HEK293 (cell line): ENCODE measurements around the gene FZR1.

ENCODE experiments used
- EGR2 ChIP-seq: fragments of 450-650 bp; formaldehyde crosslinking; IDR thresholded peaks from 2 replicates; pipeline ENCODE4 v1.5.1; 2016; ENCODE audit warnings: low read depth, missing biosample characterization, missing genetic modification characterization
- GLI2 ChIP-seq: fragments of 450-650 bp; formaldehyde crosslinking; IDR thresholded peaks from 2 replicates; pipeline ENCODE4; 2017; ENCODE audit warnings: missing biosample characterization, missing genetic modification characterization, low read depth, borderline replicate concordance
- OSR2 ChIP-seq: fragments of 450-650 bp; formaldehyde crosslinking; IDR thresholded peaks from 2 replicates; pipeline ENCODE4 v1.5.1; 2016; ENCODE audit warnings: missing biosample characterization, missing genetic modification characterization
- PRDM1 ChIP-seq: fragments of 450-650 bp; formaldehyde crosslinking; IDR thresholded peaks from 2 replicates; pipeline ENCODE4; 2016; ENCODE audit warnings: missing biosample characterization, missing genetic modification characterization
- TRIM28 ChIP-seq: IDR thresholded peaks from 2 replicates; pipeline ENCODE4 v1.6.1; 2011; ENCODE audit warnings: low read length, control low read depth, borderline replicate concordance
- ZBTB17 ChIP-seq: fragments of 450-650 bp; formaldehyde crosslinking; IDR thresholded peaks from 2 replicates; pipeline ENCODE4 v1.5.1; 2016; ENCODE audit warnings: missing biosample characterization, missing genetic modification characterization
- ZNF157 ChIP-seq: fragments of 450-650 bp; formaldehyde crosslinking; IDR thresholded peaks from 2 replicates; pipeline ENCODE4 v1.5.1; 2016; ENCODE audit warnings: missing biosample characterization, missing genetic modification characterization
- ZNF2 ChIP-seq: fragments of 450-650 bp; formaldehyde crosslinking; IDR thresholded peaks from 2 replicates; pipeline ENCODE4 v1.5.1; 2016; ENCODE audit warnings: missing biosample characterization, missing genetic modification characterization
- ZNF202 ChIP-seq: fragments of 450-650 bp; formaldehyde crosslinking; IDR thresholded peaks from 2 replicates; pipeline ENCODE4 v1.5.1; 2016; ENCODE audit warnings: missing biosample characterization, missing genetic modification characterization, borderline replicate concordance
- ZNF274 ChIP-seq, 2 experiments: fragments of 200-500 bp in 1 of 2; fragments of 450-650 bp in 1 of 2; sonication (Bioruptor generic) in 1 of 2; formaldehyde crosslinking in 1 of 2; IDR thresholded peaks; 2 replicates each; pipeline versions ENCODE4 v1.5.1 to v1.6.1; 2014 to 2016; ENCODE audit warnings: borderline replicate concordance in 1 of 2, inconsistent platforms in 1 of 2, low read length in 1 of 2, missing biosample characterization in 1 of 2, missing genetic modification characterization in 1 of 2
- ZNF473 ChIP-seq: fragments of 450-650 bp; formaldehyde crosslinking; IDR thresholded peaks from 2 replicates; pipeline ENCODE4 v1.5.1; 2017; ENCODE audit warnings: missing biosample characterization, missing genetic modification characterization
- ZNF521 ChIP-seq: fragments of 450-650 bp; formaldehyde crosslinking; IDR thresholded peaks from 2 replicates; pipeline ENCODE4 v1.5.1; 2017; ENCODE audit warnings: missing biosample characterization, mild to moderate bottlenecking, missing genetic modification characterization
- ZNF571 ChIP-seq: fragments of 450-650 bp; formaldehyde crosslinking; IDR thresholded peaks from 2 replicates; pipeline ENCODE4 v1.5.0; 2017; ENCODE audit warnings: missing biosample characterization, missing genetic modification characterization
- ZNF623 ChIP-seq: fragments of 450-650 bp; formaldehyde crosslinking; IDR thresholded peaks from 2 replicates; pipeline ENCODE4 v1.5.1; 2016; ENCODE audit warnings: missing biosample characterization, missing genetic modification characterization
- ZNF629 ChIP-seq: fragments of 450-650 bp; formaldehyde crosslinking; IDR thresholded peaks from 2 replicates; pipeline ENCODE4 v1.5.1; 2017; ENCODE audit warnings: missing biosample characterization, missing genetic modification characterization
- ZNF677 ChIP-seq: fragments of 450-650 bp; IDR thresholded peaks from 2 replicates; pipeline ENCODE4 v1.5.0; 2018; ENCODE audit warnings: missing biosample characterization, mild to moderate bottlenecking, missing genetic modification characterization, moderate library complexity
- TF ChIP-seq, protein P1 (sequence below): fragments of 450-650 bp; formaldehyde crosslinking; IDR thresholded peaks from 2 replicates; pipeline ENCODE4 v1.5.1; 2016; ENCODE audit warnings: missing biosample characterization, missing genetic modification characterization, low read depth
- TF ChIP-seq, protein P2 (sequence below): fragments of 450-650 bp; formaldehyde crosslinking; IDR thresholded peaks from 2 replicates; pipeline ENCODE4 v1.5.1; 2017; ENCODE audit warnings: missing biosample characterization, missing genetic modification characterization
- TF ChIP-seq, protein P3 (sequence below): fragments of 450-650 bp; formaldehyde crosslinking; conservative IDR thresholded peaks from 2 replicates; pipeline ENCODE4 v1.5.1; 2016; ENCODE audit warnings: low read depth, missing biosample characterization, missing genetic modification characterization
- TF ChIP-seq, protein P4 (sequence below): fragments of 450-650 bp; formaldehyde crosslinking; IDR thresholded peaks from 2 replicates; pipeline ENCODE4 v1.5.1; 2017; ENCODE audit warnings: missing biosample characterization, missing genetic modification characterization
- TF ChIP-seq, protein P5 (sequence below): fragments of 450-650 bp; formaldehyde crosslinking; IDR thresholded peaks from 2 replicates; pipeline ENCODE4 v1.5.1; 2016; ENCODE audit warnings: missing biosample characterization, missing genetic modification characterization
- TF ChIP-seq, protein P6 (sequence below): fragments of 450-650 bp; formaldehyde crosslinking; IDR thresholded peaks from 2 replicates; pipeline ENCODE4 v1.5.1; 2016; ENCODE audit warnings: missing biosample characterization, missing genetic modification characterization
- TF ChIP-seq, protein P7 (sequence below): fragments of 450-650 bp; formaldehyde crosslinking; IDR thresholded peaks from 2 replicates; pipeline ENCODE4 v1.5.1; 2017; ENCODE audit warnings: missing biosample characterization, missing genetic modification characterization
- TF ChIP-seq, protein P8 (sequence below): fragments of 450-650 bp; formaldehyde crosslinking; IDR thresholded peaks from 2 replicates; pipeline ENCODE4 v1.5.1; 2016; ENCODE audit warnings: missing biosample characterization, missing genetic modification characterization

FZR1 gene

DNA sequence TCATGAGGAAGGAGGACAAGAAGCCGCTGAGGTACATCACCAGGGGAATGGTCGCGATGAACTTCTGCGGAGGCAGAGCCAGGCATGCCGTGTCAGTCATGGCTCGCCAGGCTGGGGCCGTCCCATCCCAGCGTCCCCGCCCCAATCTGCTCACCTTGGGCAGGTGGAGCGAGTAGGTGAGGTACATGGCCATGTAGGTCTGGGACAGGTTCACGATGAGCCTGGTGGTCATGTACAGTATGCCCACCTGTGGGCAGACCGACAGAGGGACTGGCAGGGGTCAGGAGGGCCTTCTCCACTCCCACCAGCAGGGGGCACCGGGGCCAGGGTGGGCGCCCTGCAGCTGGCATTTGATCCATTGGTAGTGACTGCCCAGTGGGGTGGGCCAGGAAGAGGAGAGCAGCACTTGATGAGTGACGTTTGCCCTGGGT is 41.2 kb downstream of the FZR1 start (continued):
- TF ChIP-seq, protein P1, sequence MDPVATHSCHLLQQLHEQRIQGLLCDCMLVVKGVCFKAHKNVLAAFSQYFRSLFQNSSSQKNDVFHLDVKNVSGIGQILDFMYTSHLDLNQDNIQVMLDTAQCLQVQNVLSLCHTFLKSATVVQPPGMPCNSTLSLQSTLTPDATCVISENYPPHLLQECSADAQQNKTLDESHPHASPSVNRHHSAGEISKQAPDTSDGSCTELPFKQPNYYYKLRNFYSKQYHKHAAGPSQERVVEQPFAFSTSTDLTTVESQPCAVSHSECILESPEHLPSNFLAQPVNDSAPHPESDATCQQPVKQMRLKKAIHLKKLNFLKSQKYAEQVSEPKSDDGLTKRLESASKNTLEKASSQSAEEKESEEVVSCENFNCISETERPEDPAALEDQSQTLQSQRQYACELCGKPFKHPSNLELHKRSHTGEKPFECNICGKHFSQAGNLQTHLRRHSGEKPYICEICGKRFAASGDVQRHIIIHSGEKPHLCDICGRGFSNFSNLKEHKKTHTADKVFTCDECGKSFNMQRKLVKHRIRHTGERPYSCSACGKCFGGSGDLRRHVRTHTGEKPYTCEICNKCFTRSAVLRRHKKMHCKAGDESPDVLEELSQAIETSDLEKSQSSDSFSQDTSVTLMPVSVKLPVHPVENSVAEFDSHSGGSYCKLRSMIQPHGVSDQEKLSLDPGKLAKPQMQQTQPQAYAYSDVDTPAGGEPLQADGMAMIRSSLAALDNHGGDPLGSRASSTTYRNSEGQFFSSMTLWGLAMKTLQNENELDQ (tag by site-specific recombination) = no peak
- TF ChIP-seq, protein P2, sequence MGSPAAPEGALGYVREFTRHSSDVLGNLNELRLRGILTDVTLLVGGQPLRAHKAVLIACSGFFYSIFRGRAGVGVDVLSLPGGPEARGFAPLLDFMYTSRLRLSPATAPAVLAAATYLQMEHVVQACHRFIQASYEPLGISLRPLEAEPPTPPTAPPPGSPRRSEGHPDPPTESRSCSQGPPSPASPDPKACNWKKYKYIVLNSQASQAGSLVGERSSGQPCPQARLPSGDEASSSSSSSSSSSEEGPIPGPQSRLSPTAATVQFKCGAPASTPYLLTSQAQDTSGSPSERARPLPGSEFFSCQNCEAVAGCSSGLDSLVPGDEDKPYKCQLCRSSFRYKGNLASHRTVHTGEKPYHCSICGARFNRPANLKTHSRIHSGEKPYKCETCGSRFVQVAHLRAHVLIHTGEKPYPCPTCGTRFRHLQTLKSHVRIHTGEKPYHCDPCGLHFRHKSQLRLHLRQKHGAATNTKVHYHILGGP (tag by site-specific recombination) = no peak
- TF ChIP-seq GLI2 (tag by site-specific recombination) (no peak), ZNF157 (tag by site-specific recombination) (no peak), ZNF677 (no peak), EGR2 (tag by site-specific recombination) (no peak), ZNF2 (no peak), ZNF274 (IDR thresholded peaks at IDR 0.05; ENCODE audit: low read length) (no peak), ZNF274 (tag by site-specific recombination; IDR thresholded peaks at IDR 0.05; ENCODE audit: borderline replicate concordance) (no peak), ZNF571 (tag by site-specific recombination) (no peak), PRDM1 (tag by site-specific recombination) (no peak), ZNF521 (tag by site-specific recombination) (no peak), OSR2 (no peak), ZNF629 (tag by site-specific recombination) (no peak), ZNF623 (tag by site-specific recombination) (no peak), ZBTB17 (tag by site-specific recombination) (peak; percentile 56), ZNF202 (tag by site-specific recombination) (no peak), ZNF473 (tag by site-specific recombination) (no peak), TRIM28 (no peak)
- TF ChIP-seq, protein P3, sequence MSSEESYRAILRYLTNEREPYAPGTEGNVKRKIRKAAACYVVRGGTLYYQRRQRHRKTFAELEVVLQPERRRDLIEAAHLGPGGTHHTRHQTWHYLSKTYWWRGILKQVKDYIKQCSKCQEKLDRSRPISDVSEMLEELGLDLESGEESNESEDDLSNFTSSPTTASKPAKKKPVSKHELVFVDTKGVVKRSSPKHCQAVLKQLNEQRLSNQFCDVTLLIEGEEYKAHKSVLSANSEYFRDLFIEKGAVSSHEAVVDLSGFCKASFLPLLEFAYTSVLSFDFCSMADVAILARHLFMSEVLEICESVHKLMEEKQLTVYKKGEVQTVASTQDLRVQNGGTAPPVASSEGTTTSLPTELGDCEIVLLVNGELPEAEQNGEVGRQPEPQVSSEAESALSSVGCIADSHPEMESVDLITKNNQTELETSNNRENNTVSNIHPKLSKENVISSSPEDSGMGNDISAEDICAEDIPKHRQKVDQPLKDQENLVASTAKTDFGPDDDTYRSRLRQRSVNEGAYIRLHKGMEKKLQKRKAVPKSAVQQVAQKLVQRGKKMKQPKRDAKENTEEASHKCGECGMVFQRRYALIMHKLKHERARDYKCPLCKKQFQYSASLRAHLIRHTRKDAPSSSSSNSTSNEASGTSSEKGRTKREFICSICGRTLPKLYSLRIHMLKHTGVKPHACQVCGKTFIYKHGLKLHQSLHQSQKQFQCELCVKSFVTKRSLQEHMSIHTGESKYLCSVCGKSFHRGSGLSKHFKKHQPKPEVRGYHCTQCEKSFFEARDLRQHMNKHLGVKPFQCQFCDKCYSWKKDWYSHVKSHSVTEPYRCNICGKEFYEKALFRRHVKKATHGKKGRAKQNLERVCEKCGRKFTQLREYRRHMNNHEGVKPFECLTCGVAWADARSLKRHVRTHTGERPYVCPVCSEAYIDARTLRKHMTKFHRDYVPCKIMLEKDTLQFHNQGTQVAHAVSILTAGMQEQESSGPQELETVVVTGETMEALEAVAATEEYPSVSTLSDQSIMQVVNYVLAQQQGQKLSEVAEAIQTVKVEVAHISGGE (tag by site-specific recombination) = no peak
- TF ChIP-seq, protein P4, sequence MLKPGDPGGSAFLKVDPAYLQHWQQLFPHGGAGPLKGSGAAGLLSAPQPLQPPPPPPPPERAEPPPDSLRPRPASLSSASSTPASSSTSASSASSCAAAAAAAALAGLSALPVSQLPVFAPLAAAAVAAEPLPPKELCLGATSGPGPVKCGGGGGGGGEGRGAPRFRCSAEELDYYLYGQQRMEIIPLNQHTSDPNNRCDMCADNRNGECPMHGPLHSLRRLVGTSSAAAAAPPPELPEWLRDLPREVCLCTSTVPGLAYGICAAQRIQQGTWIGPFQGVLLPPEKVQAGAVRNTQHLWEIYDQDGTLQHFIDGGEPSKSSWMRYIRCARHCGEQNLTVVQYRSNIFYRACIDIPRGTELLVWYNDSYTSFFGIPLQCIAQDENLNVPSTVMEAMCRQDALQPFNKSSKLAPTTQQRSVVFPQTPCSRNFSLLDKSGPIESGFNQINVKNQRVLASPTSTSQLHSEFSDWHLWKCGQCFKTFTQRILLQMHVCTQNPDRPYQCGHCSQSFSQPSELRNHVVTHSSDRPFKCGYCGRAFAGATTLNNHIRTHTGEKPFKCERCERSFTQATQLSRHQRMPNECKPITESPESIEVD = no peak
- TF ChIP-seq, protein P5, sequence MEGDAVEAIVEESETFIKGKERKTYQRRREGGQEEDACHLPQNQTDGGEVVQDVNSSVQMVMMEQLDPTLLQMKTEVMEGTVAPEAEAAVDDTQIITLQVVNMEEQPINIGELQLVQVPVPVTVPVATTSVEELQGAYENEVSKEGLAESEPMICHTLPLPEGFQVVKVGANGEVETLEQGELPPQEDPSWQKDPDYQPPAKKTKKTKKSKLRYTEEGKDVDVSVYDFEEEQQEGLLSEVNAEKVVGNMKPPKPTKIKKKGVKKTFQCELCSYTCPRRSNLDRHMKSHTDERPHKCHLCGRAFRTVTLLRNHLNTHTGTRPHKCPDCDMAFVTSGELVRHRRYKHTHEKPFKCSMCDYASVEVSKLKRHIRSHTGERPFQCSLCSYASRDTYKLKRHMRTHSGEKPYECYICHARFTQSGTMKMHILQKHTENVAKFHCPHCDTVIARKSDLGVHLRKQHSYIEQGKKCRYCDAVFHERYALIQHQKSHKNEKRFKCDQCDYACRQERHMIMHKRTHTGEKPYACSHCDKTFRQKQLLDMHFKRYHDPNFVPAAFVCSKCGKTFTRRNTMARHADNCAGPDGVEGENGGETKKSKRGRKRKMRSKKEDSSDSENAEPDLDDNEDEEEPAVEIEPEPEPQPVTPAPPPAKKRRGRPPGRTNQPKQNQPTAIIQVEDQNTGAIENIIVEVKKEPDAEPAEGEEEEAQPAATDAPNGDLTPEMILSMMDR (tag by site-specific recombination) = peak; percentile 85
- TF ChIP-seq, protein P6, sequence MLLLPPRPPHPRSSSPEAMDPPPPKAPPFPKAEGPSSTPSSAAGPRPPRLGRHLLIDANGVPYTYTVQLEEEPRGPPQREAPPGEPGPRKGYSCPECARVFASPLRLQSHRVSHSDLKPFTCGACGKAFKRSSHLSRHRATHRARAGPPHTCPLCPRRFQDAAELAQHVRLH = 0 out of 2 replicates have a peak, but pooled peaks have one; percentile 29
- TF ChIP-seq, protein P7, sequence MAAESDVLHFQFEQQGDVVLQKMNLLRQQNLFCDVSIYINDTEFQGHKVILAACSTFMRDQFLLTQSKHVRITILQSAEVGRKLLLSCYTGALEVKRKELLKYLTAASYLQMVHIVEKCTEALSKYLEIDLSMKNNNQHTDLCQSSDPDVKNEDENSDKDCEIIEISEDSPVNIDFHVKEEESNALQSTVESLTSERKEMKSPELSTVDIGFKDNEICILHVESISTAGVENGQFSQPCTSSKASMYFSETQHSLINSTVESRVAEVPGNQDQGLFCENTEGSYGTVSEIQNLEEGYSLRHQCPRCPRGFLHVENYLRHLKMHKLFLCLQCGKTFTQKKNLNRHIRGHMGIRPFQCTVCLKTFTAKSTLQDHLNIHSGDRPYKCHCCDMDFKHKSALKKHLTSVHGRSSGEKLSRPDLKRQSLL (tag by site-specific recombination) = no peak
- TF ChIP-seq, protein P8, sequence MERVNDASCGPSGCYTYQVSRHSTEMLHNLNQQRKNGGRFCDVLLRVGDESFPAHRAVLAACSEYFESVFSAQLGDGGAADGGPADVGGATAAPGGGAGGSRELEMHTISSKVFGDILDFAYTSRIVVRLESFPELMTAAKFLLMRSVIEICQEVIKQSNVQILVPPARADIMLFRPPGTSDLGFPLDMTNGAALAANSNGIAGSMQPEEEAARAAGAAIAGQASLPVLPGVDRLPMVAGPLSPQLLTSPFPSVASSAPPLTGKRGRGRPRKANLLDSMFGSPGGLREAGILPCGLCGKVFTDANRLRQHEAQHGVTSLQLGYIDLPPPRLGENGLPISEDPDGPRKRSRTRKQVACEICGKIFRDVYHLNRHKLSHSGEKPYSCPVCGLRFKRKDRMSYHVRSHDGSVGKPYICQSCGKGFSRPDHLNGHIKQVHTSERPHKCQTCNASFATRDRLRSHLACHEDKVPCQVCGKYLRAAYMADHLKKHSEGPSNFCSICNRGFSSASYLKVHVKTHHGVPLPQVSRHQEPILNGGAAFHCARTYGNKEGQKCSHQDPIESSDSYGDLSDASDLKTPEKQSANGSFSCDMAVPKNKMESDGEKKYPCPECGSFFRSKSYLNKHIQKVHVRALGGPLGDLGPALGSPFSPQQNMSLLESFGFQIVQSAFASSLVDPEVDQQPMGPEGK = 0 out of 2 replicates have a peak, but pooled peaks have one; percentile 13
